Measurements from ENCODE around the gene S100A10. TPM values are rescaled to one million over a fixed set of nuclear protein-coding genes. Genes with fewer than 3 reads are reported as not detected.

The S100A10 gene
- total RNA-seq, 1 donor from 2014 or later = 2.8 TPM

- DNase-seq = no peak
Measured at GRCh38 chr1:151961833-151962232, 31.8 kb downstream of the S100A10 start.

- no peak for DNase-seq
Measured at GRCh38 chr1:151960780-151961513, 32.7 kb downstream of the S100A10 start.

DNA sequence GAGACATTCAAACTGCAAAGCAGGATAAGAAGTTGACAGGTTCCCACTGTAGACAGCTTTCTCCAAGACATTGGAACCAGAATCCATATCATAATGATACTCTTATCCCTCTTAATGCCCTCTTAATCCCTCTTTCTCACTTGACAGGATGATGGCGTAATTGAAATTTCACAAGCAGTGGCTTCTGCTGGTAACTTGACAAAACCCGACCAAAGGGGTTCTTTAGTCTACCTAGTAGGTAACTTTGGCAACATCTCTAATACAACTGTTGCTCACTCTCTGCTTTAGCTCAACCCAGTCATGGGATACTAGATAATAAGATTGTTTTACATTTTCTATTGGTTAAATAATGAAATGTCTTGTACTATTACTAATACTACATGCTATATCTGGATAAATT, 34.7 kb downstream of the S100A10 start:
- no peak for DNase-seq

DNA sequence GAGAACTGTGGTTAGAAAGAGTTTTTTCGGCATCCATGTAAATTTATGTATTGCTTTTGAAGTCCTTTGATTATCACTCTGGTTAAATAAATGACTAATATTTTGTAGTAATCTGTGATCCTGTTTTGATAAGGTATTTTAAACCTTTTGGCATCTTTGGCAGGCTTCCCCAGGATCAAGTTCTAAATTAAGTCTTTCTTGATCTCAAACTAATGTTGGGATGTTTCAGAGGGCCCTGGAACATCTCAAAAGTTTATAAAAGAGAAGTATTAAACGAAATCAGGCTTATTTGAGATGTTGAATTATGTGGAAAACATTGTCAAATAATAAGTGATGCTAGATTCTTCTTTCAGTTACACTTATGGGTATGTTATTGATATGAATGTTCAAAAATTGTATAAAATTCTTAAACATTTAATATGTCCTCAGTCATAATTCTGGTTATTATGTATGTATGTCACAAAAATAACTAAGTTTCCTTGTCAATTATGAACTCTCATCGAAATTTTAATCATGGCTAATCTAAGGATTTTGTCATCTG, 36.6 kb downstream of the S100A10 start:
- DNase-seq = no peak

DNA sequence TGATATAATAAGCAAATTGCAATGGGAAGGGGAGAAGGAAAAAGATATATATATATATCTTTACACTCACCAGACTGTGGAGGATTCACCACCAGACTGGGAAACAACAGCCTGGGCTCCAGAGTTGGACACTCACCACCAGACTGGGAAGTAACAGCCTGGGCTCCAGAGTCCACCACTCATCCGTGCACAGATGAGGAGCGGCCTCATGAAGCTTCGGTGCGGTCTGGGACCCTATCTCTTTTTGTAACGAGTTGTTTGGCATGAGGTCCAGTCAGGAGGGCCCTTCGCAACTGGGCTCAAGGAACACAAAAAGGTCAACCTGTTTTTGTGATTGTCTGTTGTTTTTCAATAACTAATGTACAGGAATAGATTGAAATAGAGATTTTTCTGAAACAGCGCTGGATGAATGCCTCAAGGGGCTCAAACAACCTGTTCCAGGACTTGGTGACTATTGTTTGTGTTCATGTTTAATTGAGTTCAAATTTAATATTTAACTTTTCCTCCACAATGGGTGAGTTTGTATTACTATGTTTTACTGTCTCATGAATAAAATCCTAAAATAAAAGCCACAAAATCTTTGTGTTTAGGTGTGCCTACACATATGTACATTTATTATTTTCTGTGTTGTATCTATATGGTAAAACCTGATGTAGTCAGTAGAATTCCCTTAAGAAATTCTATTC, 40.1 kb downstream of the S100A10 start:
- DNase-seq = no peak

DNA sequence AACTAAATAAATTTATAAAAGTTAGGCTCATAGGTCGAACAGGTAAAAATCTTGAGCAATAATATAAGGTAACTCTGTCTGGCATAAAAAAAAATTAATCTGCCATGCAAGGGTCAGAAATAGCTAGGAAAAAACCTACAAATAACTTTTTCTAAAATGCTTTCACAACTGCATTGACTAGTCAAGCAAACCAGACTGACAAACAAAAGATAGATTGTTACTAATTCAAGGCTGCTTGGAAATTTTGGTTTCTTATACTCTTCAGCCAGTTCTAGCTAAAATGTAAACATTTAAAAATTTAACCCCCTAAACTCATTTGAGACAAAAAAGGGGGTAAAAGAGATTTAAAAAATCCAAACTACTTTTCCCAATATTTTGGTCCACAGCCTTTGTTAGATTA, 40.8 kb downstream of the S100A10 start:
- no peak for DNase-seq

DNA sequence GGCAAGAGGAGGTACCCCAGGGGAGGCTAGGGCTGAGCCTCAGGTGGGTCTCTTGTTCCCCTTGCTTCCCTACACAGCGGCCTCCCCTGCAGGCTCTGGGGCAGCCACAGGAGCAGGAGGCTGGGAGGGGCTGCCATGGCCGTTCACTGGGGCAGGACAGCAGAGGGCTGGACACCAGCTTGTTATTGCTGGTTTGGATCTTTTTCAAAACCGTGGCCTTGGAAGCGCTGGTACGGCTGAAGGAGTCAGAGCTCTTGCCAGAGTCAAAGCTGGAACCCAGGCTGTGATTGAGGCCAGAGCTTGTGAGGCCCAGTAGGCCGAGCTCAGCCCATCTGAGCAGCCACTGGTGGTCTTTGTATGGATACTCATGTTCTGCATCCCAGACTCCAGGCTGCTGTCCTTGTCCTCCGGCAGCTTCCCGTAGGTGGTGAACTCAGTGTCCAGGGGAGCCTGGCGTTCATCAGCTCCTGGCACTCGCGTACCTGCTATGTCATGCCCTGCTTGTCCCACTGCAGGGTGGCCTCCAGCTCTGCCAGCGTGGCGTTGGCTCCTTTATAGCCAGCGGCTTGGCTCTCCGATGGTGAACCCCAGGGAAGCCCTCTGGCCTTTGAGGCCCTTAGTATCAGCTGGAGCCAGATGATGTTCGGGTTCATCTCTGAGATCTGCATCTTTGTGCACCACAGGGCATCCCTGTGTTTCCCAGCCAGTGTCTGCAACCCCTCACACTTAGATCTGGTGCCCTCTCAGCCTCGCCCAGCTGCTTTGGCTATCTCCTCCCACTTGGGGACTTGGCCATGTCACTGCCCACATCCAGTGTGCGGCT, 44.1 kb downstream of the S100A10 start:
- no peak for DNase-seq

GRCh38 chr1:151948506-151948905, 45.2 kb downstream of the S100A10 start:
- DNase-seq = no peak

- DNase-seq = no peak
Measured at GRCh38 chr1:151947140-151947539, 46.5 kb downstream of the S100A10 start.

- DNase-seq = no peak
Measured at GRCh38 chr1:151945725-151946722, 47.6 kb downstream of the S100A10 start.

DNA sequence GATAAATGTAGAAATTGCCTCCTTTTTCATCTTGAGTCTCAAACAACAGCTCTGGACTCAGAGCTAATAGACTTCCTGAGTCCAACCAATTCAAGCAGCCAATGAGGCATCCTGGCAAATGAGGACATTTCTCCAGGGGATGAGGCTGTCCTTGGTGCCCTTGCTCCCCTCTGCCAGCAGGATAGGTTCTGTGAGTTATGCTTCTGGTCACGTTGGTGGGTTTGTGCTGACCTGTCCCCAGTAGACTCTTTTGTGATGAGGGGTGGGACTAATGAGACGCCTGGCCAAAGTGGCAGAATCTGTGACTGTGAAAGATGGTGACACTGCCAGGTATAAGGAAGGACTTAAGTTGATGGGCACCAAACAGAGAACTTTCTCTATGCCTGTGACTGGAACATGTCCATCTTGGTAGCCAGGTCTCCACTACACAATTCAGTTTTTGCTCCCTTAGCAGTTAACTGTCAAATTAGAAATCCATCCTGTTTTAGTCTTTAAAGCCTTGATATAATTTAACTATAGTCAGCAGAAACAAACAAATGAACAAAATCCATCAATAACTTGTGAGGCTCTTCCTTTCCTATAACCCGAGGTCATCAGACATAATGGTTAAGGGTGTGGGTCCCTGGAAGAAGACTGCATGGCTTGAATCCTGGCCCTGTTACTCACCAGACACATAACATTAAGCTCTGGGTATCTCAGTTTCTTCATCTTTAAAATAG, 48.6 kb downstream of the S100A10 start:
- no peak for DNase-seq

GRCh38 chr1:151944126-151944856, 49.4 kb downstream of the S100A10 start:
- DNase-seq = no peak

GRCh38 chr1:151943591-151943990, 50.1 kb downstream of the S100A10 start:
- no peak for DNase-seq

DNA sequence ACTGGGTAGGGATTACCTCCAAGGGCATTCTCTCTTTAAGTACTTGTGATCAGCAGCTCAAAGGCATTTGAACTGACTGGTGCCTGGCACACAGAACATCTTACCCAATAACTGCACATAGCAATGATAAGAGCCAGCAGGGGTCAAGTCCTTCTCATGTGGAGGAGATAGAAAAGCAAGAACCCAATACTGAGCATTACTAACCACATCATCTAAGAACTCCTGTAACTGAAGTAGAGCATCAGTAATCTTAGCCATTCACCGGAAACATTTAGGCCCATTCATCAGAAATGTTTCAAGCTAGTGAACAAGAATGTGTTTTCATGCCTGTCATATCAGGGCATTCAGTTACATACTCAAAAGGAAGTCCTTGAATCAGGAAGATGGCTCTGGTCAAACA, 50.8 kb downstream of the S100A10 start:
- DNase-seq = no peak

DNA sequence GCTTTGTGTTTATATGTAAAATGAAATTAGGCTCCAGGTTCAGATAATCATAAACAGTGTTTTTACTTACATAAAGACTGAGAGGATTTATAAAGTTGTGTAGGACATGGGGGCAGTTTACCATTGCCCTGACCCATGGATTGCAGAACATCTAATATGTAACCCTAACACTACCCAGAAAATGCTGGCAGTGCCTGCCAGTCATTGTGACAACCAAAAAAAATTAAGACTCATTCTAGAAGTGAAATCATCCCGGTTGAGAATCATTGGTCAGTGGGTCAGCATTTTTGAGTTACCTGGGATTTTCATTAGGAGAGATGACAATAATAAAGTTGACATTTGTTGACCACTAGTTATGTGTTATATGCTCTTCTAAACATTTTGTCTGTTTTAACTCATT, 53.1 kb downstream of the S100A10 start:
- DNase-seq = no peak

DNA sequence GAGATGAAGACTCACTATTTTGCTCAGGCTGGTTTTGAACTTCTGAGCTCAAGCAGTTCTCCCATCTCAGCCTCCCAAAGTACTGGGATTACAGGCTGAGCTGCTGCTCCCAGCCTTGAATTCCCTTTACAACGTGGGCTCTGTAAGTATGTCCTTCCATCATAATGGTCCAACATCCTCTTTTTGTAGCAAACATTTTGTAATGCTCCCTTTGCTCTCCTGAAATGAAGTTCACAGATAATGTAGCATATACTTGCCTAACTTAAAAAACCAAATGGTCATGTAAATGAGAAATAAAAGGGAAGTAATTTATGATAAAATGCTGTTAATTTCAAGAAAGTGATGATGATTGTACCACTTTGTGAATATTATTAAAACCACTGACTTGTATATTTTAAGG, 53.9 kb downstream of the S100A10 start:
- DNase-seq = no peak

DNA sequence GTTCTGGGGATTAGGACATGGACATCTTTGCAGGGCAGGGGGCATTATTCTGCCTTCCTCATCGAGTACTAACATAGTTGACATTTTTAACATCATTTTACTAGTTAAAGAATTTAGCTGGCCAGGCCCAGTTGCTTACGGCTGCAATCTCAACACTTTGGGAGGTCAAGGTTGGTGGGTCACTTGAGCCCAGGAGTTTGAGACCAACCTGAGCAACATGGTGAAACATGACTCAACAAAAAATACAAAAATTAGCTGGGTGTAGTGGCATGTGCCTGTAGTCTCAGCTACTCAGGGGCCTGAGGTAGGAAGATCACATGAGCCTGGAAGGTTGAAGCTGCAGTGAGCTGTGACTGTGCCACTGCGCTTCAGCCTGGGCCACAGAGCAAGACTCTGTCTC, 54.5 kb downstream of the S100A10 start:
- no peak for DNase-seq

DNA sequence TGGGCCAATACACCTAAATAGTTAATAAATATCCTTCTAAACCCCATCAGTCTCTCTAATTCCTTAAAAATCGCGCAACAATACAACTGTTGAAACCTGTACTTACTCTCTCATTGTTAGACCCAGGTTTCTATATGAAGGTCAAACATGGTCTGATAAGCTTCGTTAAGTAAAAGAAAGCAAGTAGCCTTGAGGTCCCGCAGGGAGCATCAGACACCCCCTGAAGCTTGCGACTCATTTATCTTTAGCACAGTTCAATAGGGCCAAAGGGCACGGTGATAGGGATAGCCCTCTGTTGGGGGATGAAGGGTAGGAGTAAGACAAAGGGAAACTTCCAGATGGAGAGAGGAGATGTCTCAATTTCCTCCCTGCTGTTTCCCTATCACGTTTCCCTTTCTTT, 57.0 kb downstream of the S100A10 start:
- DNase-seq = no peak

GRCh38 chr1:151935894-151936602, 57.6 kb downstream of the S100A10 start:
- DNase-seq = no peak

GRCh38 chr1:151935154-151935553, 58.5 kb downstream of the S100A10 start:
- DNase-seq = no peak

All from occipital lobe (tissue), 2 donors.